A673 (cell line): ENCODE results near the gene NRG3. TPM values are rescaled to one million over a fixed set of nuclear protein-coding genes. Genes with fewer than 3 reads are reported as not detected.

Experiments
- BruUV-seq: library from RNA; stranded (reverse); fragments of 400-500 nt; replicated peaks from 2 replicates; lab custom pipeline; 2021; lab: Mats Ljungman, UMichigan
- CTCF ChIA-PET: fragments of 300-600 bp; sonication (Branson Sonifier 250); formaldehyde crosslinking; loops from one replicate; lab custom pipeline; 2022; ENCODE audit warnings: antibody characterized with exemption; lab: Charles Lee
- POLR2A ChIA-PET: fragments of 300-600 bp; sonication (Branson Sonifier 250); formaldehyde crosslinking; loops from one replicate; lab custom pipeline; 2022; ENCODE audit warnings: antibody characterized with exemption; ENCODE audit not compliant: low non-redundant PET; lab: Charles Lee
- DNase-seq: peaks from one replicate; pipeline ENCODE4 v3.0.0-alpha.2; 2015; ENCODE audit warnings: low spot score
- H3K27ac ChIP-seq: fragments of 200-600 bp; sonication (generic); 2 replicates; pipeline ENCODE4 v1.5.1; 2016; ENCODE audit warnings: mixed run types, low read depth, mild to moderate bottlenecking, mixed read lengths, antibody characterized with exemption, low read length; ENCODE audit not compliant: poor library complexity, severe bottlenecking
- H3K27me3 ChIP-seq: fragments of 200-600 bp; sonication (generic); replicated peaks from 2 replicates; pipeline ENCODE4 v1.6.1; 2017; ENCODE audit warnings: mixed run types, low read depth, mild to moderate bottlenecking, mixed read lengths, antibody characterized with exemption, low read length; ENCODE audit not compliant: insufficient read depth, poor library complexity
- H3K36me3 ChIP-seq: fragments of 200-600 bp; sonication (generic); 2 replicates; pipeline ENCODE4 v1.6.1; 2016; ENCODE audit warnings: mixed run types, mild to moderate bottlenecking, mixed read lengths, antibody characterized with exemption, low read length; ENCODE audit not compliant: insufficient read depth, poor library complexity, severe bottlenecking
- H3K4me1 ChIP-seq: fragments of 200-600 bp; sonication (generic); 2 replicates; pipeline ENCODE4 v1.6.1; 2017; ENCODE audit warnings: mixed run types, mild to moderate bottlenecking, mixed read lengths, antibody characterized with exemption, low read length; ENCODE audit not compliant: insufficient read depth, poor library complexity, severe bottlenecking
- H3K4me3 ChIP-seq: fragments of 200-600 bp; sonication (generic); 2 replicates; pipeline ENCODE4 v1.5.1; 2016; ENCODE audit warnings: low read depth, mixed run types, mild to moderate bottlenecking, mixed read lengths, low read length; ENCODE audit not compliant: poor library complexity, severe bottlenecking
- H3K9me3 ChIP-seq: fragments of 200-600 bp; sonication (generic); 2 replicates; pipeline ENCODE4 v1.6.1; 2016; ENCODE audit warnings: mixed run types, low read depth, mild to moderate bottlenecking, mixed read lengths, antibody characterized with exemption, low read length; ENCODE audit not compliant: poor library complexity, severe bottlenecking
- EZH2 ChIP-seq: fragments of 200-600 bp; sonication (generic); IDR thresholded peaks from 2 replicates; pipeline ENCODE4 v1.6.1; 2017; ENCODE audit warnings: borderline replicate concordance, low read depth, mild to moderate bottlenecking, mixed read lengths, antibody characterized with exemption, low read length; ENCODE audit not compliant: poor library complexity, severe bottlenecking
- intact Hi-C: fragments of 100-400 bp; cut with micrococcal nuclease; formaldehyde crosslinking; loops from one replicate; pipeline ENCODE4 v1.10.0; 2022; ENCODE audit not compliant: unreplicated experiment
- total RNA-seq: library from RNA; stranded (reverse); gene quantifications from 2 replicates; pipeline ENCODE4 v1.2.3, GENCODE V29; 2021
- TF ChIP-seq, protein P1 (sequence below): fragments of 300-800, 200-600 bp; sonication (generic); conservative IDR thresholded peaks from 2 replicates; pipeline ENCODE4 v1.5.1; 2017; ENCODE audit warnings: low read depth, mild to moderate bottlenecking, antibody characterized with exemption, low read length, moderate library complexity, mixed read lengths

Gene NRG3
- total RNA-seq, 1 experiment from 2014 or later = not detected

DNA sequence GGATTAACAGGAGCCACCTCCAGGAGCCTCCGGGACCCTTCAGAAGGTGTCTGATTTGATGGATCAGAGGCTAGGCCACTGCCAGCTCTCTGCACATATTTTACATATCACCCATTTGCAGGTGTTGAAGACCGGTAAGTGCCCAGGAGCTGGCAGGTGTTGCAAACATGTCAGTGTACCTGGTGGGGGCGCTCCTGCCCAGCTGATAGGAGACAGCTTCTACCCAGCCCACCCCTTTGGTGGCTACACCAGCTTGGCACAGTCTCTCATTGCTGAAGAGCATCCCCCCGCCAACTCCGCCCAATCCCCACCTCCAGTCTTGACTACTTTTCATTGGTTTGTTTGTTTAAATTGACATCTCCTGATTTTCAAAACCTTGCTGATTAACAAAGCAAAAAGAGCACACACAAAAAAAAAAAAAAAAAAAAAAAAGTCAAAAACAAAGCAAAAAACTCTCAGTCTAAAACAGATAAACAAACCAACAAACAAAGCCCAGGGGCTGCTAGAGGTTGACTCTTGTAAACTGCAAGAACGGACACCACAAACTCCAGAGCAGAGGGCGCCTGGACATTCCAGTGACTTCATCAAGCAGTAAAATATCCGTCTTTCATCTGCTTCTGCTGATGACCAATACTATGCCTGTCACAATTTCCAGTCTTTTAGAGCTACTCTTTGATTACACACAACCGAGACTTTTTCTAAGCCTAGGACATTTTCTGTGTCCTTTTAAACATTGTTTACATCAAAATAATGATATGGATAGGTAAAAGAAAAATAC lies 275.3 kb downstream of the NRG3 start:
- H3K4me3 ChIP-seq = no peak overlapping the region
- DNase-seq = peak; percentile 0
- H3K27ac ChIP-seq = no peak overlapping the region
- BruUV-seq = no TSS peak
- no peak for TF ChIP-seq EZH2
- TF ChIP-seq, protein P1, sequence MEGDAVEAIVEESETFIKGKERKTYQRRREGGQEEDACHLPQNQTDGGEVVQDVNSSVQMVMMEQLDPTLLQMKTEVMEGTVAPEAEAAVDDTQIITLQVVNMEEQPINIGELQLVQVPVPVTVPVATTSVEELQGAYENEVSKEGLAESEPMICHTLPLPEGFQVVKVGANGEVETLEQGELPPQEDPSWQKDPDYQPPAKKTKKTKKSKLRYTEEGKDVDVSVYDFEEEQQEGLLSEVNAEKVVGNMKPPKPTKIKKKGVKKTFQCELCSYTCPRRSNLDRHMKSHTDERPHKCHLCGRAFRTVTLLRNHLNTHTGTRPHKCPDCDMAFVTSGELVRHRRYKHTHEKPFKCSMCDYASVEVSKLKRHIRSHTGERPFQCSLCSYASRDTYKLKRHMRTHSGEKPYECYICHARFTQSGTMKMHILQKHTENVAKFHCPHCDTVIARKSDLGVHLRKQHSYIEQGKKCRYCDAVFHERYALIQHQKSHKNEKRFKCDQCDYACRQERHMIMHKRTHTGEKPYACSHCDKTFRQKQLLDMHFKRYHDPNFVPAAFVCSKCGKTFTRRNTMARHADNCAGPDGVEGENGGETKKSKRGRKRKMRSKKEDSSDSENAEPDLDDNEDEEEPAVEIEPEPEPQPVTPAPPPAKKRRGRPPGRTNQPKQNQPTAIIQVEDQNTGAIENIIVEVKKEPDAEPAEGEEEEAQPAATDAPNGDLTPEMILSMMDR = 0 out of 2 replicates have a peak, but pooled peaks have one; percentile 14
- ChIA-PET POLR2A (no interaction called here), CTCF (no interaction called here)
- intact Hi-C loops = no loop called here
- H3K27me3 ChIP-seq = no peaks in the 10 kb centered on the region
- H3K9me3 ChIP-seq = peaks cover 13% of the 10 kb centered on the region
- H3K4me1 ChIP-seq = no peaks in the 10 kb centered on the region
- no peaks in the 10 kb centered on the region for H3K36me3 ChIP-seq

DNA sequence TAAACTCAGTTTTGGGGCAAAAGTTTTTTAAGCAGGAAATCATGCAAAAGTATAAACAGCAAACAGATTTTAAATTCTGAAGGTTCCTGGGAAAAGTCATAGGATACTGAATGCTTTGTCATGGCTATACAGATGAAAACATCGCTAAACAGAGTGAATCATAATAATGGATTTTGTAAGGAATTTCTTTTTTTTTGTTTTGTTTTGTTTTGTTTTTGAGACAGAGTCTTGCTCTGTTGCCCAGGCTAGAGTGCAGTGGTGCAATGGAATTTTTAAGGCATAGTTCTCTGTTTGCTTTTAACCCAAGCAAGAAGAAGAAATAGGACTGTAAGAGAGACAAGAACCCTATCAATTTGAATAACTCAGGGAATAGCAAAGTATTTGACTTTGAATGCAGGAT lies 285.3 kb downstream of the NRG3 start:
- BruUV-seq = no TSS peak
- DNase-seq = no peak
- H3K9me3 ChIP-seq = peaks cover 18% of the 10 kb centered on the region
- intact Hi-C loops = no loop called here
- no peak overlapping the region for H3K27ac ChIP-seq
- no peaks in the 10 kb centered on the region for H3K27me3 ChIP-seq
- no peaks in the 10 kb centered on the region for H3K36me3 ChIP-seq
- TF ChIP-seq, protein P1 = no peak
- TF ChIP-seq EZH2 = no peak
- no peak overlapping the region for H3K4me3 ChIP-seq
- H3K4me1 ChIP-seq = no peaks in the 10 kb centered on the region
- CTCF ChIA-PET = no interaction called here
- POLR2A ChIA-PET = no interaction called here

DNA sequence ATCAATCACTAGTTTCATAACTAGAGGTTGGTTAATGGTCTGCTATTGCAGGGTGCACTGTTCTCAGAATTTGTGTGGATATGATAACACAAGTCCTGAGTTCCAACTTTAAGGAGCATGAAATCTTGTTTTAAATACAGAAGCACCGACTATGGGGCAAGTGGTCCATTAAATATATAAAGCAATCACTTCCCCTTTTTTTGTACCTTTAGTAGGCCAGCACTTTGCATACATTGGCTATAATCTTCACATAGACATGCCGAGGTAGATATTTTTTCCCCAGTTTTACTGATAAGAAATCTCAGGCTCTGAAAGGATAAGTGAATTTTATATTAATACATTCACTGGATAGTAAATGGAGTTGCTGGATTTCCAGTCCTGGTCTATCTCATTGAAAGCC lies 286.3 kb downstream of the NRG3 start:
- Histone ChIP-seq H3K4me3 (no peak overlapping the region), H3K27ac (no peak overlapping the region), H3K4me1 (no peaks in the 10 kb centered on the region), H3K36me3 (no peaks in the 10 kb centered on the region), H3K9me3 (peaks cover 17% of the 10 kb centered on the region), H3K27me3 (no peaks in the 10 kb centered on the region)
- no peak for DNase-seq
- intact Hi-C loops = no loop called here
- ChIA-PET CTCF (no interaction called here), POLR2A (no interaction called here)
- no peak for TF ChIP-seq EZH2
- TF ChIP-seq, protein P1 = no peak
- BruUV-seq = no TSS peak
